Ishikawa (cell line): Measurements from ENCODE around the gene FAIM.

Experiments
- FOXM1 ChIP-seq: IDR thresholded peaks from 2 replicates; pipeline ENCODE4 v1.6.1; 2012; ENCODE audit warnings: low read depth, borderline replicate concordance
- TAF1 ChIP-seq: IDR thresholded peaks from 2 replicates; pipeline ENCODE4 v1.6.1; 2012; ENCODE audit warnings: low read depth, mild to moderate bottlenecking

- no peak for TF ChIP-seq TAF1
- no peak for TF ChIP-seq FOXM1
Observed at GRCh38 chr3:138675393-138675792, 66.8 kb downstream of the FAIM start.
